HPDE6-E6E7 (cell line): ENCODE measurements around the gene LRP2BP.
"Not testable (repeated sequence)": the region's sequence is repeated elsewhere in the genome, so short reads cannot be mapped to it uniquely, and the experiment has no call there.

Experiments used
- DNase-seq: peaks from one replicate; pipeline ENCODE4 v3.0.0; 2011; ENCODE audit warnings: missing footprints; ENCODE audit errors: extremely low spot score

Gene LRP2BP

DNA sequence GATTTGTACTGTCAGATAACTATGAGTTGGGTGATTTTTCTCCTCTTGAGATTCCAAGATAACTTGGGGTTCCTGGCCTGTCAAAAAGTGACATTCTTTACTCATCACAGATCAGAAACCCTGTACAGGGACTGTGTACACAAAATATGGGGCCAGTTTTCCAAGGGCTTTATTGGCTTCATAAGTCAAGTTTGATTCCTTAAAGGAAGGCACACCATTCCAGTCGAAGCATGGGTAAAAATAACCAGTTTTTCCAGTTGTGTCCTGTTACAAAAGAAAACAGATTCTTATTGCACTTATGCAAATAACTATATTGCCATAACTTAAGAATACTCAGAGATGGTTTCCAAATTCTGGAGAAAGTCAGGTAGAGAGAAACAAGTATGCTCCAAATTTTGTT is 70.0 kb downstream of the LRP2BP start:
- not testable (repeated sequence) for DNase-seq

DNA sequence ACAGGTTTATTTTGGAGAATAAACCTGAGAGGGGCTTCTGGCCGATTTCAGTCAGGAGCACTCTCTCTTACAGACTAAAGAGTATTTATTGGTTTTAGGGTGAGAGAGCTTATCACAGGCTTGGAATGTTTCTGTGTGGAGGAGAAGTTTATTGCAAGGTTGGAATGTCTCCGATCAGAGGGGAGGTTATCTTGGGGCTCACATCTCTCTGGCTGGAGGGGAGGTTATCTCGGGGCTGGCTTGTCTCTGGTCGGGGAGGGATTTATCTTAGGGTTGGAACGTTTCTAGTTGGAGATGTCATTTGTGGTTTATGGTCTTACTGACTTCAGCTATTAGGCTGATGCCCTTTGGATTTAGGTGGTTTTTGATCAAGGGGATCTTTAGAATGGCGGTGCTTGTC is 71.4 kb downstream of the LRP2BP start:
- not testable (repeated sequence) for DNase-seq

GRCh38 chr4:185323606-185324005 is 72.1 kb downstream of the LRP2BP start:
- DNase-seq = no peak

DNA sequence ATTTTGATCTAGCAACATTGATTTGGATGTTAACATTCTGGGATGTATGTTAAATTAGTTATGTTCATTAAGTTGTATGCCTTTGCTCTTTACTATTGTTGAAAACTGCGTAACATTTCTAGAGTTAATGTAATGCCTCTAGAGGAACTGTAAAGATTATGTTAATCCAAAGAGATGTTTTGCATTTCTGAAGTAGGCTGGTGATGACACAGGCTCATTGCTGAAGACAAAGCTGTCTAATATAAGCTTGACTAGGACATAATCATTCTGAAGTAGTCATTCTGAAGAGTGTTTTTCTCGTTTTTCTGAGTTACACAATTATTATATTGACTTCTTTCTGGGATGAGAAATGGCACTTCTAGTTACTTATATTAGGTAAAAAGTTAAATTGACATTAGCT is 72.9 kb downstream of the LRP2BP start:
- DNase-seq = no peak

- no peak for DNase-seq
Measured at GRCh38 chr4:185318679-185319078, 77.0 kb downstream of the LRP2BP start.

GRCh38 chr4:185317880-185318279 is 77.8 kb downstream of the LRP2BP start:
- DNase-seq = no peak

DNA sequence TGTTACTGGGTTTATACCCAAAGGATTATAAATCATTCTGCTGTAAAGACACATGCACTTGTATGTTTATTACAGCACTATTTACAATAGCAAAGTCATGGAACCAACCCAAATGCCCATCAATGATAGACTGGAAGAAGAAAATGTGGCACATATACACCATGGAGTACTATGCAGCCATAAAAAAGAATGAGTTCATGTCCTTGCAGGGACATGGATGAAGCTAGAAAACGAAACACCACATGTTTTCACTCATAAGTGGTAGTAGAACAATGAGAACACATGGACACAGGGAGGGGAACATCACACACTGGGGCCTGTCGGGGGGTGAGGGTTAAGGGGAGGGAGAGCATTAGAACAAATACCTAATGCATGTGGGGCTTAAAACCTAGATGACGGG is 78.3 kb downstream of the LRP2BP start:
- DNase-seq = not testable (repeated sequence)
